Myocyte (in vitro differentiated cells): ENCODE data around the gene TSHZ3. TPM values are rescaled to one million over a fixed set of nuclear protein-coding genes. Genes with fewer than 3 reads are reported as not detected.

ENCODE experiments used
- DNase-seq: peaks from one replicate; pipeline ENCODE4 v3.0.0-alpha.2; 2012; ENCODE audit warnings: low read depth
- total RNA-seq: library from RNA; depleted of rRNA; stranded (reverse); fragments of >200 nt; gene quantifications from 2 replicates; pipeline ENCODE4 v1.2.3, GENCODE V29; 2014

TSHZ3 gene
- total RNA-seq, 1 donor from 2014 or later, result 8.1 TPM

DNA sequence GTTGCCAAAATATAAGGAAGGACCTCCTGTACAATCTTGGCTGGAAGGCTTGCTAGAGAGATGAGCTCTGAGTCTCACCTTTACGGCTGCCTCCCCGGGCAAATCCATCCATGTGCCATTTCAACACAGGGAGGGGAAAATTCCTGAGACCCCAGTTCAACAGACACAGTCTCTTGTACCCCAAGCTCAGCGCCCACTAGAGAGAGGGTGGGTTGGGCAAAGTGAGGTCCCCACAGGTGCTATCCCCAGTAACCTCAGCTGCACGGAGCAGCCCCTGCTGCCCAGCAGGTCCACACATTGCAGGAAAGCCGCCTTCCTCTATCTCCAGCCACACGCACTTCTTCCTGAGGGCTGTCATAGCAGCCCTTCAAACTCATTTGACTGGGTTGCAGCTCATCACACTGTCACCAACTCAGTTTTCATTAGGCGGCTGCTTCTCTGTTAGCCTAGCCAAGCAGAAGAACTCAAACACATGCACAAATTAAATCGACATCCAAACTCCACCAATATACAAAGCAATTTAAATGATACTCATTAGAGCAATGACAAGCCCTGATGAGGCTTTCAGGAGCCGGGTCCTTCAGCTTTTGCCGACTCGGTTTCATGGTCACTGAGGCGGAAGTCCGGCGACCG lies 80.4 kb downstream of the TSHZ3 start:
- DNase-seq, result no peak

DNA sequence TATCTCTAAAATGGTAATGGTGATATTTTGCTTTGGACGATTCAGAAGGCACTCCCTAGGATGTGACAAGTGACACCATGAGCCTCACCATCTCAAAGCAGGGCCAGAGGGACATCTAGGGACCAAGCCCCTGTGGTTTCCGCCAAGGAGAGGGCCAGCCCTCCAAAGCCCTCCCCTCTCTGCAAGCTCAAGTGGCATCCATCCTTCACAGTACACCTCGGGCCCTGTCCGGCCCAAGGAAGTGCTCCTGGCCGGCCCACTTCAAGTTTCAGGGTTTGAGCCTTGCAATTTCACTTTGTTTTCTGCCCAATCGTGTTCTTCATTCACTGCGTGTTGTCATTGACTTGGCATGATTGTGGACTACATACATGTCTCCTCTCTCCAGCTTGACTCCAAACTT lies 82.5 kb downstream of the TSHZ3 start:
- no peak for DNase-seq

DNA sequence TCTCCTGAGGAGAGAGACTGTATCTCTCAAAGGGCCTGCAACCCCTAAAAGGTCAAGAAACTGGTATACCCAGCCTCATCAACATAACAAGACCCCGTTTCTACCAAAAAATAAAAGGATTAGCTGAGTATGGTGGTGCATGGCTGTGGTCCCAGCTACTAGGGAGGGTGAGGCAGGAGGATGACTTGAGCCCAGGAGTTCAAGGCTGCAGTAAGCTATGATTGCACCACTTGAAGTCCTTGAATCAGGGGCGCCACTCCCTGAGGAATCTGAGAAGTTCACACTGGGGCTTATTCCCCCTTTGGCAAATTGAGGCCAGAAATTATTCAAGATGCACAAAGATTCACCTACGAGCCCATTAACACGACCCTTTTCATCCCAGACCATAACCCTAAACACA lies 83.0 kb downstream of the TSHZ3 start:
- no peak for DNase-seq

DNA sequence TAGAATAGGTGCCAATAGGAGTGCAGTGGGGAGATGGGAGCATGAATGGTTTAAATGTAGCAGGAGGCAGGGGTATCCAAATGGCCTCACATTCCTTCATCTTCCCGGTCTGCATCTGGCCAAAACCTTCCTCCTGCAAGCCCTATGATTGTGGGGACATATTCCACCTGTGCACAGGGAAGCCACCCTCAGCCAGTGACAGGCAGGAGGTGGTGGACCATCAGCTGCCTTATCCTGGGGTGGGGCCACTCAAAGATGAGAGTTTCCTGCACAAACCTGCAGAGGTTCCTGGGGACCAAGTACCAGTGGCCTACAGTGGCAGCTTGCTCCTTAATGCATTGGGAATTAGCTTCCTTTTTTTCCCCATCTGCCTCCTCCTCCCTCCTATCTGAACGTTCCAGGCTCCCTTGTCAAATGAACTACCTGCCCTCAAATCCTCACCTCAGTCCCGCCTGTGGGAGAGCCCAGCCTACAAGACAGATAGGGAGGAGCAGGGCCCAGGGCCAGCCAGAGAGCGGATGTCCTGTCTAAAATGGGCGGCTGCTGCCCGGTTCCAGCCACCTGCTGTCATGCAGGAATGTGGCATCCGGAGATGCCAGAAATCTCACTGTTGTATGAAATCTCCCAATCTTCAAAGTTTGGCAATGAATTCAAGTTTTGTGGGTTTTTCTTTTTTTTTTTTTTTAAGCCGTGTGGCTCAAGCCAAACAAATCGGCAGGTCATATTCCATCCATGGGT lies 85.0 kb downstream of the TSHZ3 start:
- no peak for DNase-seq

DNA sequence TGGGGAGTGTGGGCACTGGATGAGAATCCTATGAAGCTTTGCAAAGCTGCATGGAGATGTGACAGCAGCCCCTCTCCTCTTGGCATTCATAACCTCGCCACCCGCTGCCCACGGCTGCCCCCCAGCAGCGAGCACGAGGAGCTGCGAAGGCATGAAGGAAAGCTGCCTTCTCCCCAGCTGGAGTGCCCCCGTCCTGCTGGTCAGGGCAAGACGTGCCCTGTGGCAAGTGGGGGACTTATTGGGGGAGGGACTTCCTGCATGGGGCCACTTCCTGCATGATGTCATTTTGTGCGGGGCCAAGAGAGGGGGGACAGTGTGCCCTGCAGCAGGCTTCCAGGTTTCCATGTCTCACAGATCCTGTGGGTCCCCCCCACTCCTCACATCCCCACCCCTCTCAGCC lies 85.9 kb downstream of the TSHZ3 start:
- peak; percentile 47 for DNase-seq

DNA sequence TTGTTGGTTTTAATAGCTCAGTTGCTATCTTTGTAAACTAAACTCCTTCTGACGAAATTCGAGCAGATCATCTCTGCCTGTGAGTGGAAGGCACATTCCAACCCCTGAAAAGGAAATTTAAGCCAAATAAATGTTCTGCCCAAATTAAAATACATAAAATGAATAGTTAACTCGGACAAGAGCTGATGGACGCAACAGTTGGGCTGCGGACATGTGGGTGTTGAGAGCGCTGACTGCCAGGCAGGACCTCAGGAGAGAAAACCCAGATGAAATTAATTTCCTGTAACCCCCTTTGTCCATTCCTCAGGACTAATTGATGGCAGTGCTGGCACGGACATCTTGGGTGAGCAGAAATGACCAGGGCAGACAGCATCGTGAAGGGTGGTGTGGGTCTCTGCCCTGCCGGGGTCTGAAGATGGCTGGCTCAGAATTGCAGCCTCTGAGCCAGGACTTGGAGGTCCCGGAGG lies 86.5 kb downstream of the TSHZ3 start:
- DNase-seq, result peak; percentile 47

DNA sequence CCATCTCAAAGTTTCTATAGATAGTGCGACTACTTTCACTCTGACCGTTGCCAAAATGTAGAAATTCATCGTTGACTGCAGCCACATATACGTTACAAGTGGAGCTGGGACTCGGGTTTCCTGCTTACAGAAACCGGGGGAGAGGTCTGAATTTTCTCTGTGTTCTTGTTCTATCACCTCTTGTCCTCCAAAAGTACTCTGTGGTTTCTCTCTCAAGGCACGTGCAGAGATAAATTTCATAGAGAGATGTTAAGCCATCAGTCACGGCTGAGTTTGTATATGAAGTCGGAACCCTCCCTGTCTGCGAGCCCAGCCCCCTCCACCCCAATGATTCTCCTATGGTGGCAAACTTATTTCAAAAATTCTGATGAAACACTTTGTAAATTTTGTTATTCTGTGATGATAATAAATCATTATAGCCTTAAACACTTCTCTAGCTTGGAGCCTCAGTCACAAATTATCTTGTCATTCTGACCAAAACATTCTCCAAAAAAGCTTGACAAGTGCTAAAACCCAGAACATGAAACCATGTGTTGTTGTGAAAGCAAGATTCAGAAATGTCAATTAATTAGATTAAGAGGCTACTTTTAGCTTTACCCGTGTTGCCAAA lies 87.5 kb downstream of the TSHZ3 start:
- DNase-seq, result no peak

DNA sequence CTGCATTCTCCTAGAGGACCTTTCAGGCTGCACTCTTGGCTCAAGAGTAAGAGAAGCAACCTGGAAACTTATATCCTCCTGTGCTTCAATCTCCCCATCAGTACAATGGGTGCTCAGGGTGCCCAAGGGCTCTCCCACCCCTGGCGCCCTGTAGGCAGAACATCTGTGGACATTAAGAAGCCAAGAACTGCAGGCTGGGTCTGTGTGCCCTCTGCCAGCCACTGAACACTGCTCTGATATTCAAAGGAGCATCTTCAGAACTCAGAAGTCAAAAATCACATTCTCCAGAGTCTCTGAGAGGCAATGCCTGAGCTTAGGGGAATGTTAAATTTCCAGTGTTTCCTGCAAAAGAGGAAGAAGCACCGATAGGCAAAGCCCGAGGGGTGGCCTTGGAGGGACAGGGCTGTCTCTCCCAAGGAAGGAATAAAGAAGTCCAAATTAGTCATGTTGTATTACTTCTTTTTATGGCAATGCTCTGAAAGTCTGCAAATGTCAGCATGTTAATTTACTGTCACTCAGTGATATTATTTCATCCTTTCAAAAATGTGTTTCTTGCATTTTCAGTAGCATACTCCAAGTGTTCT lies 88.1 kb downstream of the TSHZ3 start:
- no peak for DNase-seq

DNA sequence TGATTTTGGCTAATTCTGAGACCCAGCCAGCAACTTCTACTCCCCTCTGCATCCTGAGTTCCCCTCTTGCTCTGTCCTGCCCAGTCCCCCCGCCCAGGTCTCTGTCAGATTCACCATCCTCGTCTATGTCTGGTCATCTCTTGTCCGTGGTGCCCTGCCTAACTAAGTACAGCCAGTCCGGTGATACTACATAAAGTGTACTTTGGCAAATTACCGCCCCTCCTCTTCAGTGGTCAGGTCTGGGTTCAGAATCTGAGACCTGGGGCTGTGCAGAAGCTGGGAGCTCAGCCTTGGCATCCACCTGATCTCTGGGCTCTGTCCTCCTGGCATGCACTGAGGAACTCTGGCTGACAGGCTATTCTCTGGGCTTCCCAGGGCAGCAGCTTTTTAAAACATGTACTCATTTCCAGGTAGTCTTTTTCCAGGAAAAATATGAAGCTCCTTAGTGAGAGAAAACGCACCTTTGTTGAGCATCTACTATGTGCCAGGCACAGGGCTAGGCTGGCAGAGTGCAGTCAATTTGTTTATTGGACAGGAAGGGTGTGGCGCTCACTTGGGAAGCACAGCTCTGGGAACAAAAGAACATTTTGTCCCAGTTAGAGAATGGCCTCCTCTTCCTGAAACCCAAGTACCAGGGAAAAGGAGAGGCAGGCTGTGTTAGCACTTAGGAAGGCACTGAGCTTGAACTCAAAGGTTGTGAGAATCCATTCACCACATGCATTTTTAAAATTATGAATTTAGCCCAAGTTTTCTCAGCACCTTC lies 88.9 kb downstream of the TSHZ3 start:
- no peak for DNase-seq

DNA sequence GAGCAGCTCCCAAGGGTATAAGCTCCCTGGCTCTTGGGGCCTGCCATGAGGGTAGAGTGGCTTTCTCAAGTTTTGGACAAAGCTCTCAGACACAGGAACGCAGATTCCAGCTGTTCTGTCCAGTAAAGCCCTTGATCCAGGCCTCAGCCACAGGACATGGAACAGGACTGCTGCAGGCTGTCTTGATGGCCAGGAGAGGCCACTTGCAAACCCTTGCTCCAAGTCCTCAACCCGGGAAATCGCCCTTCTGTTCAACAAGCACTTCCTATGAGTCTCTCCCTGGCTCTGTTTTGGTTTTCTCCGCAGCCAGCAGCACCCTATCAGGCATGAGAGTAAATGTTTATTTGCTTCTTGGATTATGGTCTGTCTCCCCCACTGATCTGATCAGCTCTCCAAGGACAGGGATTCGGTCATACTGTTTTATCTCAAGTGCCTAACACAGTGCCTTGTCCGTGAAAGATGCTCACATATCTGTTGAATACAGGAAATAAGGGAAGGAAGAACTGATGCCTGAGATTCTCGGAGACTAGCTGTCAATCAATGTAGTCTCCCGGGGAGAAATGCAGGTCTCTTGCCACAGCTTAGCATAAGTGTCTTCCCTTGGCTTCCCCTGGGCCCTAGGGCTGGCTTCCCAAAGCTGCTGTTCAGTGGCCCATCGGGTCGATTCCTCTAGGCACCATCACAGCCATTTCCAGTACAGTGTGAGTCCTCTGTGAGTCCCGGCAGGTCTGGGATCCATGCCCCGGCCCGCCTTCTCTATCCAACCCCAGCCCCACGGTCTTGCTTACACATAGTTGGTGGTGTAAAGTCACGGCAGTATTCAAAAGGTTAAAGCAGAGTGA lies 90.8 kb downstream of the TSHZ3 start:
- peak; percentile 61 for DNase-seq

DNA sequence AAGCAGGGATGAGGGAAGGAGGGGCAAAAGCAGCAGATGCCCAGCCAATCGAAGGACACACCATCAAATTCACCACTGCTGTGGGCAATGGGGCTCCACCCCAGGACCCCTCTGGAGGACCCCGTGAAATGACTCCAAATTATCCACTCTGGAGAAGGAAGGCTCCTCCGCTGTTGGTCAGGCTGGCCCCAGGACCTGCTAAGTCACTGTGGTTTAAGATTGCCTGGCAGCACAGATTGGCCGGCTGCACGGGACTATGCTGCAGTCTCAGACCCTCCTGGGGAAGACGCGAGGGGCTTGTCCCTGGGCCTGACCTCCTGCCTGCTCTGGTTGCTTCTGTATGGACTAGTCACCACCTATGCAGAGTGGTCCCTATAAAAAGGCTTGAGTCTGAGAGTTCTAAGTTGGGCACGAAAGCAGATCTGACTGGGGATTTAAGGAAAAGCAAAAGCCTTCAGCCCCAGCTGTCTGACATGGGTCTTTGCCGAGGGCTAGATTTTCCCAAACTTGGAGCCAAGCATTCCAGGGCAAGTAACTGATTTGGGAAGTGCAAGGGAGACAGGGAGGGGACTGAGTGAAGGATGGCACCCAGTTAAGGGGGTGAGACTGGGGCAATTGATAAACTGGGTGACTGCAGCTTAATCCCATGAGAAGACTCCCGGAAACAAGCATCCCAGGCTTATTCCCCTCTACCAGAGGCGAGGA lies 91.7 kb downstream of the TSHZ3 start:
- peak; percentile 44 for DNase-seq

DNA sequence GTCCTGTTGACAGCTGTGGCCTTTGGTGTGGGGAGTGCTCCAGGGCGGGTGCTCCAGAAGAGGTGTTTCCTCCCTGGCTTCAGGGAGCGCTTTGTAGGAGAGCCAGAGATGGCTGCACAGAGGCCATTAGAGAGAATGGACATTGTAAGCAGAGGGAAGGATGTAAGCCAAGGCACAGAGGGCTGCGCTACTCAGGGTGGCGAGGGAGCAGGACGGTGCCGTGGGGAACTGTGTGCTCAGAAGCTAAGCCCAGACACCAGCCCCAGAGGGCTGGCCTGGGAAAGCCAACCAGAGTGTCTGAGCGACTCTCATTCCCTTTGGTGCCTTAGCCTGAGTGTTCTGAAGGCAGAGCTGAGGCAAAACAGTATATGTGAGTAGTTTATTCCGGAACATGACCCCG lies 92.2 kb downstream of the TSHZ3 start:
- no peak for DNase-seq

DNA sequence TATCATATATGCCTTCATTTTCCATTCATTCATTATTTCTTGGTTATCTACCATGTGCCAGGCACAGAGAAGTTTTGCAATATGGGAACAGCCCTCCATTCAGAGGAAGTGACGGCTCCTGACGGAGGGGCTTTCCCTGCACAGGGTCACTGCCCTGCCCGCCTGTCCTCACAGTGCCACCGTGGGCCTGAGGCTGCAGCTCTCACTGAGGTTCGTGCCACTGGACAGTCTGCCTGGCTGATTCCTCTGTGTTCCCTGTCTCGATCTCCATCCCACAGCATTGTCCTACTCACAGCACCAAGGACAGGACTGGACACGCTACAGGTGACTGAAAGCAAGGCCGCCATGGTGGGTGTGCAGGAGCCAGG lies 92.7 kb downstream of the TSHZ3 start:
- no peak for DNase-seq

DNA sequence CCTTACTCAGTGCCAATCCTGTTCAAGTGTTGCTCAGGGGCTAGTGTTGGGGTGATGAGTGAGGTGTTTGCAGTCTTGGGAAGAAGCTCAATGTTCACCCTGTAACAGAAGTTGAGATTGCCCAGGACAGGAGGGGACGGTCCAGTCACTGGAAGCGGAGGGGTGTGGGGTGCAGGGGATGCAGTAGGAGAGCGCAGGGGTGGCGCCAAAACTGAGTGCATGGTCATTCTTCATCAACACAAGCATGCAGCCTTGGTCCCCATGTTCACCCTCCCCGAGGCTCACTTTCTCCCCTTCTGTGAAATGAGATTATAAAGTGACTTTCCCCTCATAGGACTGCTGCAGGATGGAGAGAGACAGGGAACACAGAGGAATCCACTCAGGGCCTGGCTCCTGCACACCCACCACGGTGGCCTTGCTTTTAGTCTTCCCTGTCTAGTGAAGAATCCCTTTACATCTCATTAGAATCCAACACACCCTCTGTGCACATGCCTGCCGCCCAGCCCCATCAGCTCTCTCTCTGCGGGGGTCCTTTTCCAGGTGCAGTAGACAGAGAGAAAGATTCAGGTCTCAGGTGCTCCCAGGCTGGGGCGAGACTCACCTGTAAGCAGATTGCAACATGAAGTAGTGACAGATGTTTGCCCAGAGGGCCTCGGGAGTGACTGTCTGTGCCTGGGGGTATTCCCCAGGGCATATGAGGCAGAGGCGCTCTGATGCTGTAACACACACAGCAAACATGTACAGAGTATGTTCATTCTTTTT lies 93.2 kb downstream of the TSHZ3 start:
- no peak for DNase-seq

DNA sequence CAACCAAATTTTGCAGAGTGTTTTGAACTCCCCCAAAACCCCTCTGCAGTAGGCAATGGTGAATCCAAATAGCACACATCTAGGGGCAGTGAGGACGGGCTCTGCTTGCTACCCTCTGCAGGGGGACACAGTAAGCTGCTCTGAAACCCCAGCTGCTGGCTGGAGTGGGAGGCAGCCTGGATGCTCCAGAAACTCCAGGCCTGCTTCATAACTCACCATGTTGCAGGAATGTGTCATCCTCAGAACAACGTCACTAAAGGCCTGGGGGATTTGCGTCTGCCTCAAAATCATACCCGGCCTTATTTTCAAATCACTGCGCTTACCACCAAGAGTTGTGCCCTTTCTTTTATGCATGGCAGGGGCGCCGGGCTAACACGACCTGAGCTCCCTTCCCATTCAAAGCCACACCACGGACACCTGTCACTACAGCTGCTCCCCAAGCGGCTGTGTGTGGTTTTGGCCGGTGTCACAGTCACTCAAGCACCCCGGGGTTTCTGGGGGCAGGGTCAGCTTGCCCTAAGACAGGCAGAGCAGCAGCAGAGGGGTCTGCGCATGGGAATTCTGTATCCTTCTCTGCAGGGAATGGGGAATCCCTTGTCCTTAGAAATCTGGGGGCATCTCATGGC lies 93.9 kb downstream of the TSHZ3 start:
- peak; percentile 96 for DNase-seq

DNA sequence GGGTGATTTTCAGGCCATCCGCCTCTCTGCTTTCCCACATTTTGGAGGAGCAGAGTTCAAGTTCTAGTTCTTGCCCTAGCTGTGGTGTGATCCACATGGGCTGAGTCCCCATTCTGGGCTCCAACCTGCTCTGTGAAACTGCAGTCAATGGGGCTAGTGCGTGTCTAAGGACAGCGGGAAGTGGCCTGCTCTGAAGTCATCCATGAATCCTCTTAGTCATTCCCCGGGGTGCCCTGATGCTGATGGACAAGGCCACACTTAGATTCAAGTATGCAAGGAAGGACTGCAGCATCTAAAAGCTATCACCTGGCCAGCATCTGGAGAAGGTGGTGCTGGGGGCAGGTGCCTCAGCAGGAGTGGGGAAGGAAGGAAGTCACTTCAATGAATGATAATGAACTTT lies 94.6 kb downstream of the TSHZ3 start:
- DNase-seq, result no peak

DNA sequence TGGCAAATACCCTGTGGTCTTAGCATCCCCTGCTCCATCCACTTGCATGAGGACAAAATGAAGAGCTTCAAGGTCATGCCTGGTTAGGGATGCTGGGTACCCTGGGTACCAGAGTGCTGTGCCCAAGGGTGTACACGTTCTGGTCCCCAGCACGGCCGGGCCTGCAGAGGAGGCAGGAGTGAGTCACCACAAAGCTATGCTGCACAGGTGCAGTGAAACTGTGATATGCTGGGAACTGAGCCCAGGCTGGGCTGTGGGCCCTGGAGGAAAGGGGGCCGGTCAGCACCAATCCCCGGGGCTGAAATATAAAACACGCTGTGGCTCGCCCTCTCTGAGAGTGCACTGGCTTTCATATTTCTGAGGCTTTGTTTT lies 95.1 kb downstream of the TSHZ3 start:
- peak; percentile 96 for DNase-seq

DNA sequence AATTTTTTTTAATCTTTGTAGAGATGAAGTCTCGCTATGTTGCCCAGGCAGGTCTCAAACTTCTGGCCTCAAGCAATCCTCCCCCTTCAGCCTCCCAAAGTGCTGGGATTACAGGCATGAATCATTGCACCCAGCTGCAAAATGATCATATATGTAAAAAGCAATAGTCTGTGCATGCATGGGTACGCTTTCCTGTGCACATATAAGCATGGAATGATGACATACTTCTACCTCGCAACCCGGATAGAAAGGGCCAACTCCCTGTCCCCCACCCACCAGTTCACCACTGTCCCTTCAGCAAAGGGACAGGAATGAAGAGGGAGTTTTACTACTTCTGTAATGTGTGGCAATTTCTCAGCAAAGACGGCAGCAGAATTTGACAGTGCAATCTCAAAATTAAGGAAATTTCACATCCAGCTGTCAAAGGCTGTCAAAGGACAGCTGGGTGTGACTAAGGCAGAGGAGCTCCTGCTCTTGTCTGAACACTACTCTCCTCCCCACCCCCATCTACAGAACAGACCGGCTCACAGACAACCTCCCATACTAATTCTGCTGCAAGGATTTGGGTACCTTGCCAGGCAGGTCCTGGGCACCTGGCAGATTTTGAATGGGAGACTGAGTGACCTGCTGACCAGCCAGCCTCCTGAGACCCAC lies 95.6 kb downstream of the TSHZ3 start:
- peak; percentile 83 for DNase-seq
